ENCODE measurements around the gene TRPM3.

Gene TRPM3

DNA sequence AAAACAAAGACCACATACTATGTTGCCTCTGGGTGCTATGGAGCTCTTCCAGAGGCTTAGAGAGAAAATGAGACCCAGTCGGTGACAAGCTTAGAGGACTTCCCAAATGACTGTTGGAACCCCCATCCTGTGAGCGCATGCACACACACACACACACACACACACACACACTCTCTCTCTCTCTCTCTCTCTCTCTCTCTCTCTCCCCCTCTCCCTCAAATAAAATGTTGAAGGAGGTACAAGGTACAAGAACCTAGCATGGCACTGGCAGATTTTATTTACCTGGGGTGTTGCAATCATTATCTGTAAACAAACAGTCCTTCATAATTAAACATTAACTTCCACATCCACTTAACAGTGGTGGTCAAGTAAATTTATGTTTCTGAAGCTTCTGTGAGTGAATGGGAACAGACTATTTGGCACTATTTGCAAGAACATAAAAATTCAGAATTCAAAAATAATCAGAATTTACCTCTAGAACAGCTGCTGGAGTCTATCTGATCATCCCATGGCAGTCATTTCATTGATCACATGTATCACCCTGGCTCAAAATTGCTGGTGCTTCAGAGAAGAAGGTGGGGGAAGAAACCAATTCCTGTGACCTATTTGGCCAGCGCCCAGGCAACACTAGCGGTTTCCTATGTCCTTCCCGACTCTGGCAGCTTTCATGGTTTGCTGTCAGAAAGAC, 24.9 kb downstream of the TRPM3 start:
- no peak for DNase-seq

DNA sequence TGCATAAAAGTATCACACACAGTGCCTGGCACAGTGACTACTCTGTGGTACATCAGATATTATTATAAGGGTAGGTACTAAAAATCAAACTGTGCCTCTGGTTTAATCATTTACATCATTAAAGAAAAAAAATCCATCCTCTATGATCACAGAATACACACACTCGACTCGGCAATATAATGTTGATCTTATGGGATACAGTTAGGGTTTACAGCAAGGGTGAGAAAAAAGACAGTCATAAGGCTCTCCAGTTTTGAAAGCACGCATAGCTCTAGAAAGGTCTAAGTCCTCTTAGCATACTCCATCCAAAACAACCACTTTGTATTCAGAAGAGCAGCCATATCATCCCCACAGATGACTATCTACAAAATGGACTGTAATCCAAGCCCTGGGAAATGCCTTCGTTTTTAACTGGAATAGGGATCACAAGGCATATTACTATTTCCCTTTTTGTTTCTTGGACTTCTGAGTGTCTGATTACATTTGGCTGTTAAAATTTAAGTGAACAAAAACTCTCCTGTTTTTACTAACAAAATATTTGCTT, 26.6 kb downstream of the TRPM3 start:
- no peak for DNase-seq

DNA sequence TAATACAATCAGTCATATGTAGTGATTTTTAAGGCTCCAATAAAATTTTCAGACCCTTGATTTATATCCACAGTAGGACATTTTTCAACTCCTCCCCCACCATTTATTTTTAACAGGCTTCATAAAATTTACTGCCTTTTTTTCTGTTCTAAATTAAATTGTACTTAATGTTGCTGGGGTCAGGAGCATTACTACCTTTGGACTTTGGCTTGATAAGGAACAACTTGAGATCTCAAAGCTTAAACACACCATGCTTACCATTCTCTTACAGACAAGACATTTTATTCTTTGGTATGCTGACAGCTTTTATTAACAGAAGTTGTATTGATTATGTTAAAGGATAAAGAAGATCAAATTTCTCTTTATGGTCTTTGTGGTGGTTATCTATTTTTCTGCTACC, 30.5 kb downstream of the TRPM3 start:
- no peak for DNase-seq

DNA sequence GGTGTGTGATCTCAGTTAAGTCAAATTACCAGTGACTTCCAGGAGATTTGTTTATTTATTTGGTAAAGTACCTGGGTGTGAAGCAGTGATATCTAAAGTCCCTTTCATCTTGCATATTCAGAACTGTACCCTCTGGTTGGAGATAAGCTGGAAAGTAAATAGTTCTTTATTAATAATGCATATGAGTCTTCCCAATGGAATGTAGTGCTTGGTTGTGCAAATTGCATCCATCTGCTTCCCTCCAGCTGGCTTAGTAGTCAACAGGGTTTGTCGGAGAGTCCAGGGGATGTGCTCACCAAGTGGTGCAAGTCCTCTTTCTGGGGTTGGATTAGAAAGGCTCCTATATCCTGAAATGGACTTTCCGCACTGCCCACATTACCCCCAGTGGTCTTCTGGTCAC, 42.0 kb downstream of the TRPM3 start:
- no peak for DNase-seq

DNA sequence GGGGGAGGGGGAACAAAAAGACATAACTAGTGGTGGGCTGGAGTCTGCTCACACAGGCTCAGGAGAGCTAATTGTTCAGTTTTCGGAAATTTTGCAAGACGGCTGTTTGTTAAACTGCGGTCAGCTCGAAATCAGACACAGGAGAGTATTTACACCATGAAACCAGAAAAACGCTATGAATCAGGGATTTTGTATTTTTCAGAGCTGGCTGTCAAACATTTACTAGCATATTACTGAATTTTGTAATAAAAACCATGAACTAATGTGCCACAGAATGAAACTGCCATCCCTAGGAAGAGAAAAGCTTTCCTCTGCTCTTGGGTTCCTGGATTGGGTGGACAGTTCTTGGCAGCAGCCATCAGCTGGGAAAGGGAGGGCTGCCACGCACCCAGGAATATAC, 45.3 kb downstream of the TRPM3 start:
- no peak for DNase-seq

DNA sequence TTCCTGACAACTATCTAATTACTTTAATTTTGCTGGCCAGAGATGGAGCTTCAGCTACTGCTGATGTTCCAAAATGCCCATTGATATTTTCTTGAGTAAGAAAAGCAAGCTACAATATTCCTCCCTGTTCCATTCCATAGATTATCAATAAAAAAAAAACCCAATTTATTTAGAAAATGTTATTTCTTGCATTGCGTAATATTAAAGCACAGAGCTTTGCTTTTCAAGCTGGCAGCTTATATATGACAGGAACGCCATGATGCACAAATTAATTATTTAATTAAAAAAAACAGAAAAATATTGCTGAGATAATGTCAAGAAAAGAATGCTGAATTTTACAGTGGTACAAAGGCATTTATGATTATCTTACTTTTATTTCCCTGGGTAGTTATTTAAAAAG, 47.9 kb downstream of the TRPM3 start:
- no peak for DNase-seq

DNA sequence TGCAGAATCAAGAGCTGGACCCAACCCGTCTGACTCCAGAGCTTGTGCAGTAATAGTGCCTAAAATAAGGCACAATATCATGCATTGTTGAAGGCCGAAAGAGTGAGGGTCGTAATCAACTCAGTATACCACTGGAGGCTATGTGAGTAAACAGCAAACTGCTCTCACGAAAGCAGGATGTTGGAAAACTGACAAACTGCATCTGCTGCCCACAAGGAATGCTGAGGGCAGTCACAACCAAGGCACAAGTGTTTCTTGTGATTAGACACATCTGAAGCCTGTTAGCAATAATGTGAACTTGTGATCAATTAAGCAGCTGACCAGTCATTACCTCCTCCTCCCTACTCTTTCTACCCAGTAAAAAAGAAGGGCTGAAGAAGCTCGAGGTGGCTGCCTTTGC, 48.8 kb downstream of the TRPM3 start:
- DNase-seq, result no peak

DNA sequence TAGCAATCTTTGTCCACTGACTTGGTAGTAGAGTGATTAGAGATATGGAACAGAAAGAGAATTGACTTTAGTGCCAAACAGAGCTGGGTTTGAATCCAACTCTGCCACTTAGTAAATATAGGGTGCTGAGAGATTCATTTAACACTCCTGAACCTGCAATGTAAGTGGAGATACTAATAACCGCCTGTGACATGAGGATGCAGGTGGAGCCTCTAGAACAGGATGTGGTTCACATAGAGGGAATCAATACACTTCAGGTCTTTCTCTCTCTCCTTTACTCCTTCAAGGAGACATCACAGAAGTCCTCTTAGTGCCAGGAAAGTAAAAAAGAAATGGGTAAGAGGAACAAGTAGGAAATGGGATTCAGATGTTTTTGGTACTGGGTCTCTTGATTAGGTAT, 49.8 kb downstream of the TRPM3 start:
- no peak for DNase-seq

DNA sequence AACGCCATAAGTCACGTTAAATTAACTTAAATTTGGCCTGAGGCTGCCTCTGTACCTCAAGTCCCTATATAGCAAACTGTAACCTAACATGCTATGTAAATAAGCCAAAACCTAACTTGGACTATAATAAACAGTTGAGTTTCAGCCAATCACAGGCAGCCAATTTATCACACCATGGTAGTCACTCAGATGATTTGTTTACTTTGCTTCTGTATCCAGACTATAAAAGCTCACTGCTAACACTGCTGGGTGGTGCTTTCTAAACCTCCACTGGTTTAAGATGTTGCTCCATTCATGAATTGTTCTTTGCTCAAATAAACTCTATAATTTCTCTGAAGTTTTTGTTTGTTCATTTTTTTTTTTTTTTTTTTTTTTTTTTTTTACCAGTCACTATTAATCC, 62.8 kb downstream of the TRPM3 start:
- no peak for DNase-seq

DNA sequence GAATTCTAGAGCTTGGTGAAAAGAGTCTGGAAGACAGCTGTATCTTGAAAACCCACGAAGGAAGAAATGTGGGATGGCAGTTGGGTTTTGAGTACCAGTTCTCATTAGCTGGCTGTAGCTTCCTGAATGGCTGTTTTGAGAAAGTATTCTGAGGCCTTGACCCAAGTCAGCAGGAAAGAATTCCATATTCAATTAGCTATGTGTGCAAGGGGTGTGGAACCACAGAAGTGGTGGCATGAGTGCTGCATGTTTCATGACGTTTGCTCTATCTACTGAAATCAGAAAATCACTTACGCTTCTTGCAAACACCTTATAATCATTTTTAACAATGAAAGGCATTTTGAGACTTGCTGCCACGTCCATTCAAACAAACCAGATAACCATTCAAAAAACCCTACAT, 69.1 kb downstream of the TRPM3 start:
- DNase-seq, result no peak

DNA sequence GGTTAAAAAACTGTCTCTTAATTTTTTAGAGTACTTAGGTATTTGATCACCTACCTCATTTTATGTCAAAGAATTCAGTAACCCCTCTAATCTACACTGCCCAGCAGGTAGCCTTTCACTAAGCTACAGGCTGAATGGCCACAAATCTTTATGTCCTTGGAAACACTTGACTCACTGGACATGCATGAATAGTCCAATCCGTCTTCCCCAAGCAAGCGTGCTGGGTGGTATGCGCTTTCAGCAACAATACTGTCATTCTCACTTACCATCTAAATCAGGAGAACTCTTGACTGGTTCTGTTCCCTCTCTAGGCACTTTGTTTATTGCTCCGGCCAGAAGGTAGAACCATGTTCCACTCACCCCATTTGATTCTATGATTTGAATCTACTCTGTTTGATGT, 73.1 kb downstream of the TRPM3 start:
- DNase-seq, result no peak

DNA sequence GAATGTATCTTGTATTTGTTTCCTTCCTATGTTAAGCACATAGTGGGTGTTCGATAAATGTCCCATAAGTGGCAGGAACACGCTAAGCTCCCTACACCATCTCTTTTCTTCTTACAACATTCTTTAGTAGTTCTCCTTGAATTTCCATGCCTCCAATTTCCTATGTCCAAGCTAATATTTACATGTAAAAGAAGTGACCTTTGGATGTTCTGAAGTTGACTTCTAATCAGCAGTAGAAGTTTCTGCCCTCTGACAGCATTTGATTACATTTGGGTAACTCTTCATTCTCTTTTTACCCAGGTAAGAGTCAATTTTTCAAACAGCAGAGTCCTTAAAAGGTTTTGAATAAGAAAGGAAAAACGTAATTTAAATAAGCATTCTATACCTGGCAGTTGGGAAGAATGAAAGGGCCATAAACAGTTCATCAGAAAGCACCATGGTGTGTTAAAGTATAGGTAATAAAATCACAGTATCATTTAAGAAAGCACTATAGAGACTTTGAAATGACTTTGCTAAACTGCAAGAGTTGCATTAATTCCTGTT, 78.9 kb downstream of the TRPM3 start:
- no peak for DNase-seq

DNA sequence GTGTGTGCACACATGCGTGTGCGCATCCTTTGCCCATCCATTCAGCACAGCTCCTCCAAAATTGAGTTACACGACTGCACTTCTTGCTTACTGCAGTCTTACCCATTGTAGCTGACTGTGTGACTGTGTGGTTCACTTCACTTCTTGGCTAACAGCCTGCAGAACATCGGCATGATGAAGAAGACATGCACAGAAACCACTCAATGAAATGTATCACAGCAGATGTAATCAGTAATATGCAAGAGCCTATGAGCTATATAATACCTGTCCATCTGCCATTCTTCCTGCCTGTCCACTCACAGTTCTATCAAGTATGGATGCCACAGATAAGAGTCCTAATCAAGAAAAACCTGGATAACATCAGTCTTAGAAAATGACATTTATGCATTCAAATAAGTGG, 83.9 kb downstream of the TRPM3 start:
- DNase-seq, result no peak

DNA sequence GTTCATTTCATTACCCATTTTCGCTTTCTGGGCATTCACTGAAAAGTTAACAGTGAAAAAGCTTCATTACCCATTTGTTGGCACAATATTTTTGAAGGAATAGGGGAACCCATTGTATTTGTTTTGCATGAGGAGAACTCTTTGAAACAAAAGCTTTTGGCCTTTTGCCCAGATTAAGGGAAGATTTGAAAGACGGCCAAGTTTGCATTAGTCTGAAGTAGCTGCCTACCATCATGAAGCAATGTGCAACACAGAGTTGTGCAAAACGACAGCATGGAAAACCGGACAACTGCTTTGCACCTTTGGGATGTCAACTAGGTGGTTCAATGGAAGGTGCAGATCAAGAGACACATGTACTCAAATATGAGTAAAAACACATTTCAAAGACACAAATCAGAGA, 84.9 kb downstream of the TRPM3 start:
- no peak for DNase-seq

DNA sequence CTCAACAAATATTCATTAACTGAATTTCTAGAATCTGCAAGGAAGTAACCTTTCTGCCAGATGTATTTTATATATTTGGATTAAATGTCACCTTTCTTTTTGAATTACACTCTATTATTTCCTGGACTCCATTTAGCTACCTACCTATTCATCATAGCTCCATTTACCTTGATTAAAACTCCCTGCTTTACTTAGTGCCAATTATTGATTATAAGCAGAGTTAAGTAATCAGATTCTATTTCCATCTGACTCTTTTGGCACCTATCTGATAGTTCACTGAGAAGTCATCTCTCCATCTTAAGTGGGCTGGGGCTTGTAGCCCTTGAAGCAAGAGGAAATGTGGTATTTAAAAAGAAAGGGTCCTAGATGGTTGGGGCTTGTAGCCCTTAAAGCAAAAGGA, 88.6 kb downstream of the TRPM3 start:
- no peak for DNase-seq

DNA sequence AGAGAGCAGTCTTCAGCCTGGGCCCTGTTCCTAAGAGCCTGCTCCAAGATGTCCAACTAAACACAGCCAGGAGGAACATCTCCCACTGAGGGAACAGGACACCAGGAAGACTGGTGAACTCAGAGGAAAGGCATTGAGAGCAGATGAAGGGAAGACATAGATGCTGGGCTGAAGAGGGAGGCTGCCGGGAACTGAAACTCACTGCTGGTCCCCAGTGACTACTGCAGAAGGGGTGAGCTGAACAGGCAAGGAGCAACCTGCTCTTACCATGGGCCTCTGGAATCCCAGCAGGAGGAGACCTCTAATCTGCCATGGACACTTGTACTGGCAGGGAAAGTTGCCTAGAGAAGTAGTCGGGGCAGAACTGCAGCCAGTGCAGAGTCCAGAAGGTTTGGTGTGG, 95.7 kb downstream of the TRPM3 start:
- no peak for DNase-seq

DNA sequence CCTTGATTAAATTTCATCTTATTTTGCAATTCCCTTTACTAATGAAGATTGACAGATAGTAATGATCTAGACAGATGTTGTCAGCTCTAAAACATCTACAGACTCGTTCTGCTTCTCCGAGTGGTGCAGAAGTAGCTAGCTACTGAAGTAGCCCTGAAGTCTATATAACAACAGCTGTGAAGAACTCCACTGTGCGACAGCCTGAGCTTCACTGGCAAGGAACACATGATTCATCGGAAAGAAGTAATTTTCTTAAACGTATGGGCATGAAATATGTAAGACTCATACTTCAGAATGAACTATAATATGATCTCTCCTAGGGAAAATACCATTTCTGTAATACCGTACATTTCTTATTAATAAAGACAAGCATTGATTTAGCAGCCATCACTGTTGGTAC, 96.2 kb downstream of the TRPM3 start:
- no peak for DNase-seq

DNA sequence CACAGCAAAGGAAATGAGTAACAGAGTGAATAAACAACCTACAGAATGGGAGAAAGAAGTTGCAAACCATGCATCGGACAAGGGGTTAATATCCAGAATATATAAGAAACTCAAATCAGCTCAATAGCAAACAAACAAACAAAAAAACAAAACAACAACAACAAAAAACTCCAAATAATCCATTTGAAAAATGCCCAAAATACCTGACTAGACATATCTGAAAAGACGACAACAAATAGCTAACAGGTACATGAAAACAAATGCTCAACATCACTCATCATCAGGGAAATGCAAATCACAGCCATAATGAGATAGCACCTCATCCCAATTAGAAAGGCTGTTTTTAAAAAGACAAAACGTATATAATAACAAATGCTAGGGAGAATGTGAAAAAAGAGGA, 111.2 kb downstream of the TRPM3 start:
- DNase-seq, result no peak

DNA sequence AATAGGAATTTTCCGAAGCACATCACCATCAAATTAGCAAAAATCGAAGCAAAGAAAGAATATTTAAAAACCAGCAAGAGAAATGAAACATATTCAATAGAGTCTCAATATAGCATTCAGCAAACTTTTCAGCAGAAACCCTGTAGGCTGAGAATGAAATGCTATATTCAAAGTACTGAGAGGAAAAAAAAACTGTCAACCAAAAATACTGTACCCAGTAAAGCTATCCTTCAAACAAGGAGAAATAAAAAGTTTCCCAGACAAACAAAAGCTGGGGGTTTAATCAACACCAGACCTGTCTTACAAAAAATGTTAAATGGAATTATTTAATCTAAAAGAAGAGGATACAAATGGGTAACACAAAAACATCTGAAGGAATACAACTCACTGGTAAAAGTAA, 116.0 kb downstream of the TRPM3 start:
- no peak for DNase-seq

DNA sequence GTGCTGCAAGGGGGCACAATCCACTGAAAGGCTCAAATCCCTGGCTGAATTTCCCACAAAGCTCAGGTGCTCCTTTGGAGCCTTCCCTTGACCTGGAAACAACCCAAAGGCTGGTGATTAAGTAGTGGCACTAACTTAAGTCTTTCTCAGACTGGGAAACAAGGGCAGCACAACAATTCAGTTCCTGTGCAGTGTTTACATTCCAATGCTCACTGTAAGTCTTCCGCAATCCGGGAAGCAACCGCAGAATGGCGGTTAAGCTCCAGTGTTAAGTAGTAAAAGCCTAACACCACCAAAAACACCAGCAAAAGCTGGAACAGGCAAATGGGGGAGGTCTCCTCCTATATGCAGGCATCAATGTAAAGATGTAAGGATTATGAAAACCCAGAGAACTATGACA, 117.2 kb downstream of the TRPM3 start:
- DNase-seq, result no peak

DNA sequence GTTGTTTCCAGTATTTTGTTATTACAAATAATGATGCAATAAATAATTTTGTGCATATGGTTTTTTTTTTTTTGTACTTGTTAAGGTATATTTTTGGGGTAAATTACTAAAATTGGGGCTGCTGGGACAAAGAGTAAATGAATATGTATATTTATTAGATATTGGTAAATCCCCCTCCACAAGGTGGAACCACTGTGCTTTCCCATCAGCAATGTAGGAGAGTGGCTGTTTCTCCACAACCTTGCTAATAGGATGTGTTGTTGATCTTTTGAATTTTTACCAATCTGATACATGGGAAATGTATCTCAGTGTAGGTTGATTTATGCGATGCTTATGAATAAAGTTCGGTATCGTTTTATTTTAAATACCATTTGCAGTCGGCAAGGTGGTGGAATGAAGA, 118.1 kb downstream of the TRPM3 start:
- DNase-seq, result no peak

DNA sequence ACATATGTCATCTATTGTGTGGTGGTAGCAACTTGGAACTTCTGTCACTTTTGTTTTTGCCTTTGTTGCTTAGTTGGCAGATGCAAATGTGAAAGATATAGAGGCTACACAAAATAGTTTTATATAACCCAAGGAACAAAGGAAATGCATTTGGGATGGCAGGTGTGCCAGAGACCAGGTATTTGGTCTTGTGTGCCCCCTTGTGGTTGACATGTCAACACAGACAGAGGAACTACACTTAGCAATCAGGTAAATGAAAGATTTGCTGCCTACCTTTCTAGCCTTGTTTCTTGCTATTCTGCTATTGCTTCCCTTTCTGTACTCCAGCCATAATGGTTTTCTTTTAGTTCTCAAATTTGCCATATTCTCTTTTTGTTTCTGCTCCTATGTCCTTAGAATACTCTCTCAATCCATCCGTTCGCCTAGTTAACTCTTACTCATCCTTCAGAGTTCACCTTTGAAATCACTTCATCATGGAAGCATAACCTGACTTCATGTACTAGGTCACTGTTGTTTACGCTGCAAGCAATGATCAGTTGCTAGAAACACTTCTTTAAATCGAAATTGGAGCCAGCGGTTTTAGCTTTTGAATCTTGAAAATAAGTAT, 119.5 kb downstream of the TRPM3 start:
- peak; percentile 13 for DNase-seq

DNA sequence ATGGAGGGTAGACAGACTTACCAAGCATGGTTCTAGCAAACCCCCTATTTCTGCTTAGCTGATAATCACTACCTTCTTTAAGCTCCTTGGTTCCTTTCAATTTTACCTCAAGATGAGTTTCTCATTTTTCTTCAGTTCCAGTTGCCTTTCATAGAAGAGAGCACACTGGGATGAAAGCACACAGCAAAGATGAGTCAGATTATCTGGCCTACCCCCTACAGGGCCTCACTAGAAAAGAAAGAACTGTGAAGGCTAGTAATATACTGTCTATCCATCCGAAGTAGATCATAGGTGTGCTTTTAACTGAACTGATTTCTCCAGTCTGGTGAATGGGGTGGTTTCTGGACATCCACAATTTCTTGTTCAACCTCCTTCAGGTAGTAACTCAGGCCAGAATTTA, 122.5 kb downstream of the TRPM3 start:
- DNase-seq, result no peak

DNA sequence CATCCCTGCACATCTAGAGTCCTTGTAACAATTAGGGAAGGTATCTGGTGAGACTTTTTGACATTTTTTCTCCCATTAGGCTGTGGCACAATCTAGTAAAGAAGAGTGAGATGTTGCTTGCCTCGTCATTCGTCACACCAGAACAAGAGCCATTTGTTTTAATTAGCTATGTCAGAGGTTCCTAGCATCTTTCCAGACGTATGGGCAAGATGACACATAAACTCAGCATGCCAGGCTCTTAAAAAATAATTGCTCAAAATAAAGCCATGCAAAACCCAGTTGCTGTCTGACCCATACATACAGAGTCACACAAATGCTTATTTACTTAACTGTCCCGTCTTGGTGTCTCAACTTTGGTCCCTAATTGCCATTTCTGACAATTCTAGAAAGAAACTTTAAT, 125.9 kb downstream of the TRPM3 start:
- DNase-seq, result no peak

DNA sequence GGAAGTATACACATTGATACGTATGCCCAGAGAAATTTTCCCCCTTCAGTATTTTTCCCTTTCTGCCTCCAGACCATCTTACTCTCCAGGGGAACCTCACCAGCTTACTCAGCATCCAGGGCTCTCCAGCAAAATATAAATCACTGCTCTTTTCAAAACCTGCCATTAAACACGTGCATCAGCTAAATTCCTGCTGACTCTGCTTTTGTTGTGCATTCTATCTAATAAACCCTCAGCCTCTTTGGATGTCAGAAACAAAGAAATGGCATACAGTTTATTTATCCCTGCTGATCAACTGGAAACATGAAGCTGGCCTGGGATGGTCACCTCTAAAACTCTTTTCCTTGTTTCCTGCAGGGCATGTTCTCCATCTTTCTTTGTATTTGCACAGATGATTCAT, 126.8 kb downstream of the TRPM3 start:
- DNase-seq, result no peak
